Mucosa of gallbladder (tissue), 1 donor: ENCODE results near the gene TCFL5. TPM values are rescaled to one million over a fixed set of nuclear protein-coding genes. Genes with fewer than 3 reads are reported as not detected.

Experiments used
- DNase-seq: peaks from one replicate; pipeline ENCODE4 v3.0.0-alpha.2; 2020; ENCODE audit warnings: low spot score
- total RNA-seq: library from RNA; stranded (reverse); gene quantifications from one replicate; pipeline ENCODE4 v1.2.1, GENCODE V29; 2021
- donor health status: DM: no; HTN: no; CAD: no.

Gene TCFL5
- total RNA-seq, result 8.2 TPM

DNA sequence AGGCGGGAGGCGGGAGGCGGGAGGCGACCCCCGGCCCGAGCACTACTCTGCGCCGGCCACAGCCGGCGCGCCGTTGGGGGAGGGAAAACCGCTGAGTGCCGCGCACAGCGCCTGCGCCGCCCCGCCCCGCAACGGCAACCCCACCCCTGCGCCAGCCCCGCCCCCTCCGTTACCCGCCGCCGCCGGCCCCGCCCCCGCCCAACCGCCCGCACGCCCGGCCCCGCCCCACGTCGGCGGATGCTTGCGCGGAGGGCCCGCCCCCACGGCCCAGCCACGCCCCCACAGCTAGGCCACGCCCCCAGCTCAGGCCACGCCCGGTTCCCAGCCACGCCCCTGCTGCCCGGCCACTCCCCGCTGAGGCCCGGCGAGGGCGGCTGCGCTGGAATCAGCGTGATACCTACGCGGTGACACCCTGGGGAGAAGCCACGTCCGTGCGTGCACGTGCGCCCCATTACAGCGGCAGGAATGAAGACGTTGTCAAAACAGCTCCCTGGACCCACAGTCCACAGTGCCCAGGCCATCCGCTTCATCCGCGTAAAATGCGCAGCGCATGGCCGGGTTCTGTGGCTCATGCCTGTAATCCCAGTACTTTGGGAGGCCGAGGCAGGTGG is at the start of gene TCFL5:
TSS of gene TCFL5 (minus strand) at position 97 of the 611 bp plus-strand sequence. CDS start 152 bp downstream, outside the sequence.
- peak; percentile 91 for DNase-seq

DNA sequence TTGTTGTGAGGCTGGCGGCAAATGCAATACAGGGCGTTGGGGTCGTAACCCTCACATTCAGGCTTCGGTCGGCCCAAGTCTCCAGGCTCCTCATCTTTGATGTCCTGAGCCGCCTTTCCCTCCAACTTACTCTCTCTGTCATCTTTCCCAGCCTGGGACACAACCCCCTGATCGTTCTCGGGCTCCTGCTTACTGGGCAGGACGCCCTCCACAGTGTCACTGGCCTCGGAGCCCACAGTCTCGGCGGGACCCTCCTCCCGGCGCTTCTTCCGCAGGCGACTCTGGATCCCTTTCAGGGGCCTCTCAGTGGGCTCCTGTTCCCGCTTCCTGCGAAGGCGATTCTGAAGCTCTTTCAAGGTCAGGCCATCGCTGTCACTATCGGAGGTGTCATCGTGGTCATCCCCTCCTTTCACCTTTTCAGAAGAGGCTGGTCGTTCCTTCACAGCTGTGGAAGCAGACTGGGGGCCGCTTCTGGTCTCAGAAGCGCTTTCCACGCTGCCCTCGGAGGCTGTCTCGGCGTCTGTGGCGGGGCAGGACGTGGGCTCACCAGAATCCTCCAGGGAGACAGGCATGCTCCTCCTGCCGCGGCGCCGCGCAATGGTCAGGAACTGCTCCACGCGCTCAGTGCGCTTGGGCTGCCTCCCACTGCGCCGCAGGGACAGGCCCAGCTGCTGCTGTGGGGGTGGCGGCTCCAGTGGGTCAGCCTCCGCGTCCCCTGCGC is 49.3 kb upstream of the TCFL5 start:
- no peak for DNase-seq

DNA sequence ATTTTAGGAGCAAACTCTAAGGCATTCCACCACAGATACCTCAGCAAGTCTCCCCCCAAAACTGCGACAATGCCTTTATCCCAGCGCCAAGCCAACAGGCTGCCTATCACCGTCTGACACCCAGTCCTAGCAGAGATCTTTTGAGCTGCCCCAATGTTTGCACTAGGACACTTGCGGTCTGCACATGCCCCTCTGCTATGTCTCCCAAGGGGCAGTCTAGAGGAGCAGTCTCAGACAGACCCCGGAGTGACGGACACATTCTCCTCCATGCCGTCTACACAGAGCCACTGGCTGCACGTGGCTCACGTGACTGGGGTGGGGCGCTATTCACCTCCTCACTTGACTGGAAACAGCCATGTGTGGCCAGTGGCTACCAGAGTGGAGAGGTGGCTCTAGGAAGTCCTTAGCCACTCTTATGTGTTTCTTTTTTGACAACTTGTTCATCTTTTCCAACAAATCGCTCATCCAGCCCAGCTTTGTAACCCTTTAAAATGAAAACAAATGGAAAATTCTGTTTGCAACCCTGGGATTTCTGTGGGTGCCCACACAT is 48.7 kb upstream of the TCFL5 start:
- no peak for DNase-seq

DNA sequence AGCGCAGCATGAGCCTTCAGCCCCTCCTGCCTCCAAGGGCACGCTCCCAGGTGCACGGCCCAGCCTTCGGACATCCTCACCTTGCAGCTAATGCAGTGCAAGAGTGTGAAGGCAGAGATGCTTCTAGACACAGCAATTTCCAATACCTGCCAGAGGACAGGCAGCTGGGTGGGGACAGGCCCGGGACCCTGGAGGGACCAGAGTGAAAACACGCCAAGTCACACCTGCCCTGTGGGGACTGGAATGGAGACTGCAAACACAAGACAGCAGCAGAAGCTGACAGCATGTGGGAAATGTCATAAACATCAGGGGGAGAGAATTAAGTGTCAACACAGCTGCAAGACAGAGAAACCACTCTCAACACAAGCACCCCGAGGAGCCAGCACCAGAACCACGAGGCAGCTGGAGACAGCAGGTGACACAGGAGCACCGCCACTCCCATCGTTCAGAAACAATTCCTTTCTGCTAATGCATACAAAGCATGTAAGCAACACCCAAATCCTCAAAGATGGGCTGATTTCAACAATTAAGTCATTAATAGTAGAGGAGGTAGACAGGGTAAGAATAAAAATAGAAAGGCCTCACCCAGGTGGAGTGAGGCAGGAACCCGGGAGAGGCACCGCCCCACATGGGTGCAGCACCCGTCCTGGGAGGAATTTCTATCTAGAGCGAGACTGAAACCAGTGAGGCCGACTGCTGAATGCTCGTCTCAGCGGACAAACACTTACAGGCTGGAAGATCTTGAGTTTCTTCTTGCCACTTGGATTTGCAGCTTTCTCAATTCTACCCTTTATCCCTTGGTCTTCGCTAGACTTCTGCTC is 47.6 kb upstream of the TCFL5 start:
- DNase-seq, result no peak

DNA sequence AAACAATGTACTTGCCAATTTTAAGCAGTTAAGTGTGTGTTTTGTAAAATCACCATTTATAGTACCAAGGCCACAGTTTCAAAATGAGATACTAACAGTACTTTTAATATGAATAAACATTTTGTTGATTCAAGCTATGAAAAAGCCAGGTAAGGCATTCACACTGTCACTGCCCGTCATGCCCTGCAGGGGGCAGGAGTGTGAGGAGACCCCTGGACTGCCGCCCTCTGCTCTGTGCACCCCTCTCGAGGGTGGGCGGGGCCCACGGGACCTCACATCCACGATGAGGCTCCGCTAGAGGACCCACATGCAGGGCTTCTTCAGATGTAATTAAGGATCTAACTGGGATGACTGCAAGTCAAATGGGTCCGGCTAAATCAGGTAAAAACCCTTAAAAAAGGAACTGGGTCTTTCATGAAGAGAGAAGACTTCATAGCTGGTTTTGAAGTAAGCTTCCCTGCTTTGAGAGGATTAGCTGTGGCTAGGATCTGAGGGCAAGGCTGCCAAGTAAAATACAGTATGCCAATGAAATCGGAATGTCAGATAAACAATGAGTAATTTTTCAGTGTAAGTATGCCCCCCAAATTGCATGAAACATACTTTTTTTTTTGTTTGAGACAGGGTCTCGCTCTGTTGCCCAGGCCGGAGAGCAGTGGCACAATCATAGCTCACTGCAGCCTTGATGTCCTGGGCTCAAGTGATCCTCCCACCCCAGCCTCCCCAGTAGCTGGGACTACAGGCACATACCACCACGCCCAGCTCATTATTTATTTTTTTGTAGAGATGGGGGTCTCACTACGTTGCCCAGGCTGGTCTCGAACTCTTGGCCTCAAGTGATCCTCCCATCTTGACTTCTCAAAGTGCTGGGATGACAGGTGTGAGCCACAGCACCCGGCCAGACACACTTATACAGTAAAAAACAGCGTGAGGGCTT is 46.0 kb upstream of the TCFL5 start:
- DNase-seq, result no peak

DNA sequence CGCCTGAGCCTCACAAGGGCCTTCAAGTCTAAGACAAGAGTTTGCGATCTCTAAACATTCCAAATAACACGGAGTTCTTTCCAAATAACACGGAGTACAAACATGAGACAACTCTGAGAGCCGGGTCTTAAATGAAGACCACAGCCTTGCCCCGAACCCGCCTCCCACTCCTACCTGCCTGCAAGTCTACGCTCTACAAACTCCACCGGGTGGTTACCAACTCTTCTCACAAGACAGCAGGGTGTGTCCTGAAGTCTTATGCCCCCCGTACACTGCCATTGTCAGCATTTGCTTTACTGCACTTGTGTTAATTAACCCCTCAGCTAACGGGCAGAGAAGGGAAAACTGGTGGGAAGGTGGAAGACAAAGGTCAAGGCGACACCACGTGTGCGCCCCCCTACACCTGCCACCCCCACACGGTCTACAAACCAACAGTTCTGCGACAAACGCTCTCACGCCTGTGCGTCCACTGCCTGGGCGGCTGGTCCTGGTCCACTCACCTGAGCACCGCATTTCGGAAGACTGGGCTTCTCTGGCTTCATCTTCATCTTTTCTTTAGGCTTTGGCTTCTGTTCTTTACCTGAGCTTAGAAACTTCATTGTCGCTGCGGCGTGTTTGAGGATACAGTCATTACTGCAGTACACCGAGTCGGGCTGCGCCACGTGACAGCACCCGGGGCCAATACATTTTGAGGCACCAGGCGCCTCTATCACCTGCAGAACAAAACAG is 45.2 kb upstream of the TCFL5 start:
- no peak for DNase-seq

DNA sequence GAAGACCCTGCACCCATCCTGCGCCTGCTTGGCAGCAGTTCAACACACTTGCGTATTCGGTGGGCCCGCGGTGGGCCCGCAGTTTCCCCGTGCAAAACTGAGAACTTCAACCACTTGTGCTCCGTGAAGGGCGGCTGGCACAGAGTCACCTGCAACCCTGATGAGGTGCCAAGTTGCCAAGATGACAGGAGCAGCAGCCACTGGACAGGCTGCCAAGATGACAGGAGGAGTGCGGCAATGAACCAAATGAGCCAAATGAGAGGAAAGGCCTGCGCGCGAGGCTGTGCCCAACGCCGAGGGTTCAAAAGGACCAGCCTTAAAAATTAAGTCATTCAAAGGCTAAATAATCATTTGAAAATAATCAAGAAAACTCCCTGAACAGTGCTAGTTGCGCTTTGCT is 44.6 kb upstream of the TCFL5 start:
- DNase-seq, result no peak

DNA sequence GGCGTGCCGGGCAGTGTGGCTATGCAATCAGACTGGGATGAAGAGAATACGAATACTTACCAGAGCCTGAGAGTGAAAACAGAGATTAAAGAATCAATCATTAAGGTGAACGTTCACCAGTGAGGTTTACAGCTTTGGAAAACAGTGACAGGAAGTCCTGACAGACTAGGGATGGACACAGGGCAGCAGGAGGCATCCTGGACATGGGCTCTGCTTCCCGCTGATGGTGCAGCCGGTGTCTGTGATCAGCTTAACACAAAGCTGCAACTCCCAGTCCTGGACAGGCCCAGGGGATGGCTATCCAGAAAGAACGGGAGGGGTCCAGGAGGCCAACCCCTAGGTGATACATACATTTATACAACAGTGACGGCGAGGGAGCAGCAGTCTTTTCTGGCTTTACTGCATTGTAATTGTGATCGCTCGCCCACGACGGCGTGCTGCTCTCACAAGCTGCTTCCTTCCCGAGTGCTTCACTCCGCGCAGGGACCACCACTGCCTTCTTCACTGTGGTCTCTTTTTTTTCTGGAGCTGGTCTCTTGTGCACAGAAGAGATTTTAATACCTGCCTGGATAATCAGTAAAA is 44.0 kb upstream of the TCFL5 start:
- no peak for DNase-seq

DNA sequence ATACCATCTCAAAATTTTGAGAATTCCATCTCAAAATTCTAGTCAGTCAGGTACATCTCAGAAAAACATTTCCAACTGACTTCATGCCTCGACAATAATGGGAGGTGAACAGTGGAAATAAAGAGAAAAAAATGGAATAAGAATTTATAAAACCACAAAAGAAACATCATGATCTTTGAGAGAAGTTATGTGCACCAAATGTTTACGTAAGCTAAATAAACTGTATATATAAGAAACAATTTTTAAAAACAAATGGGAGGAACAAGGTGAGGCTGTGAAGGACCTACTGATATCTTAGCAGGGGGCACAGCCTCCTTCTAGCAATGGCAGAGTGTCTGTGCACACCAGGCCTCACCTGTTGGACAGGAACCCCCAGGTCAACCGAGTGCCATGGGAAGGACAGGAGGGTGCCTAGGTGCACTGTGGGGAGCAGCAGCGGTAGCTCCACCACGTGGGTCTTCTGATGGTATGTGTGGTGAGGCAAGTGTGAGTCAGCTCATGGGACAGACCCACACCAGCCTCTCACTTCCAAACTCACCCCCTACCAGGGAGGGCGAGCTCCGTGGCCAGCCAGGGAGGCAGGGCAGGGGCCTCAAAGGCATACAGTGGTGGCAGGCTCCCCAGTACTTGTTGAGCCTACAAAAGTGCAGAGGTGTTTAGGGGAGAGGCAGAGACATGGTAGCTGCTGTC is 41.4 kb upstream of the TCFL5 start:
- no peak for DNase-seq

DNA sequence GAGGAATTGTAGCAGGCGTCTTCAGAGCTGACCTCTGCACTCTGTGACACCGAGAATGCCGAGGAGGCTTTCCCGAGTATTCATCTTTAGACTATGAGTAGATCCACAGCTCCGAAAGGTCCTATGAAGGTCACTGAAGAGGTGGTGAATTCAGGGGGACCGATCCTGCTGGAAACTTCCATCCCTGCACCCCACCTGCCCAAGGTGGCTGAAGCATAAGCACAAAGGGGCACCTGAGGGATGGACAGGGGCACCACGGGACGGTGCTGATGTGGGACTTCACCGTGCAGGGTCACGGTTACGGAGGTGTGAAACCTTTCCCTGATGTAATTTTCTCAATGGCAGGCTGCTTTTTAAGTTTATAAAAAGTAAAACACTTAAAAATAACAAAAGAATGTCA is 40.3 kb upstream of the TCFL5 start:
- DNase-seq, result no peak

DNA sequence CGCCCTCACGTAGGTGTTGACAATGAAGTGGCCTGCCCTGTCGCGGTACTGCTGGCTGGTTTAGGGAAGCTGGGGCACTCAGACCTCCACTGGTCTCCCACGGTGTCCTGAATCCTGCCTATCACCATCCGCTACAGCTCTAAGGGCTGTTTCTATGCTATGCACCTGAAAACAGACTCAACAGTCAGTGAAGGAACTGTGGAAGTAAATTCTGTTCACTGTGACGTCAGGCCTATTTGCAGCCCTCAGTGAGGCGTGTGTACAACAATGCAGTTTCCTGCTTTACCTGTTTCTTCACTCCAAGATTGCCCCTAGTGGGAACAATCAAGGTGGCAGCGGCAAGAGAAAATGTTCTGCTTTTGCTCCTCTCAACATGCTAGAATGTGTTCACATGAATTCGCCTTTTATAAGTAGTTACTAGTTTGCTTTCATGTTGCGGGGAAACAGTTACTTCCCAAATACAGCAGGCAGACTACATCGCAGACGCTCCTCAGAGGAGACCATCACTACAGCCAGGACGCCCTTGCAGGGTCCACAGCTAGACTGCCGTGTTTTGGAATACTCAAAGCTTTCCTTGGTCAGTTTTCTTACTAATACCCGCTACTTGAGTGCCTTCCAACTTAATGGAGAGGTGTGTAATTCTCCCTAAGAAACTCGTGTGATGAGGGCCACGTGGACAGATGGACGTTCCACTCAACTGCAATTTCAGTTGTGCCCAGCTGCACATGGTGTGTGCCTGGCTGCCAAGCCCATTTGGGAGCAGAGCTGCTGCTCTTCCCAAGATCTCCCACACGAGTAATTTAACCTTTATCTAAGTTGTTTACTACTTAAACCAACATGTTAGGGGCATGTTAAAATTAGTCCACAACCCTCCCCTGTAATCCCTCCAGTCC is 39.3 kb upstream of the TCFL5 start:
- peak; percentile 47 for DNase-seq

DNA sequence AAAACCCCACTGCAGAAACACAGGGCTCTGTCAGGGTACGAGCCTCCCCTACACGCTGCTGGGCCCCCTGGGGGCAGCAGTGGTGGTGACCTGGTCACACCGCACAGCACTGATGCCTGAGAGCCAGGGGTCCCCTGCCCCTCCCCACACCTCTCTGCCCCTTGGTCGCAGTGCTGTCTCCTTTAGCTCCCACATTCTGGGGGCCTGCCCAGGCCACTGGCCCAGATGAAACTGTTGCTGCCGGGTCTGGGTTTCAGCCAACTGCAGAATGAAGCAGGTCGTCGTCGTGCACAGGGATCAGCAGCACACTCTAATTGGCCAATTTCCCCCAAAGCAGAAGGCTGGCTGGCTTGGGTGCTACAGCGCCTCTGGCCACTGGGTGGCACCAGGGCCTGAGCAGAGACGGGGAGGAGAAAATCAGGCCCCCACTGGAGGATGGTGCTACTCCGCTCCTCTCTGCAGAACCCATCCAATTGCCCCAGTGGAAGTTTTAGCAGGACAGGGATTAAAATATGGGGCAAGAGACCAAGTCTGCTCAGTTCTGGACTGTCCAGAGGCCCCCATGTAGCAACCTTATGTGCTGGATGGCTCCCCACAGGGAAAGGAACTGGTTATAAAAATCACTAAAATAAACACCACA is 38.5 kb upstream of the TCFL5 start:
- peak; percentile 76 for DNase-seq

DNA sequence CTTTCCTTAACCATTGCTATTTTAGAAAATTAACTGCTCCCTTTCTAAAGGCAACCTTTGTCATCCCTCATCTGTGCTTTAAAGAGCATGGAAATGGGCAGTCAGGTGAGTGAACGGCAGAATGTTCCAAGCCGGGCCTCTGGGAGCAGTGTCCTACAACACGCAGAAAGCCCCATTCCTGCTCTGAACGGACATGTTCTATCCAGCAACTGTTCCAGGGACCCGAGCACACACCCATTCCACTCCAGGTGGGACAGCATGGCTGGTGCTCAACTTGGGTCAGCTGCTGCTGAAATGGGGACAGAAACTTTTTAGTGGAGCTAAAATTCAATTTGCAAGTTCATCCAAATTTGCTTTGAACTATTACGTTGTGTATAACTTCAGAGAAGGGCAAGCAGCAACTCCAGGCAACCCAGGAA is 38.0 kb upstream of the TCFL5 start:
- DNase-seq, result no peak

DNA sequence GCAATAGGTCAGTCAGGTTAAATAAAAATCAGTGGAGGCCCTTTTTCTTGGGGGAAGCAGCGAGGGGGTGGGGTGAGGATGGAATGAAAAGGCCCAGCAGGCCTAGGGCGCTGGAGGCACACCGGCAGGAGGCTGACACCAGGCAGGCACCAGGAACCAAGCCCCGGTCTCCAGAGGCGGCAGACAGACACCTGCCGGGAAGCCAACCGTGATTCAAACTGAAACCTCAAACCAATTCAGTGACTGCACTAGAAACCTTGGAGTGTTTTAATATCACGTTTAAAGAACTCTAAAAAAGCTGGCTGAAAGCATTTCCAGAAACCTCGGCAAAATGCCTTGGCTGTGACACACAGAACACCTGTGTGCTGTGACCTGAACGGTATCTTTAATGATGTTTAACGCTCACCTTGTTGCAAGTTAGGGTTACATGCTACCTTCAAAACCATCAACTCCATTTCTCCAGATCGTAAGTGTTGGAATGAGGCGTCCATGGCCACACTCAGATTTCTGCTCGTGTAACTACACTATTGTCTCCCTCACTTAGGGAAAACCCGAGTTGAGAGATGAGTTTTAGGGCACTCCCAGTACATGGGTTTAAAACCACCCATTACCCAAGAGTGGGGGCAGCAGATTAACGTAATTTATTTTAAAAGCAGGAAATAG is 37.5 kb upstream of the TCFL5 start:
- no peak for DNase-seq

DNA sequence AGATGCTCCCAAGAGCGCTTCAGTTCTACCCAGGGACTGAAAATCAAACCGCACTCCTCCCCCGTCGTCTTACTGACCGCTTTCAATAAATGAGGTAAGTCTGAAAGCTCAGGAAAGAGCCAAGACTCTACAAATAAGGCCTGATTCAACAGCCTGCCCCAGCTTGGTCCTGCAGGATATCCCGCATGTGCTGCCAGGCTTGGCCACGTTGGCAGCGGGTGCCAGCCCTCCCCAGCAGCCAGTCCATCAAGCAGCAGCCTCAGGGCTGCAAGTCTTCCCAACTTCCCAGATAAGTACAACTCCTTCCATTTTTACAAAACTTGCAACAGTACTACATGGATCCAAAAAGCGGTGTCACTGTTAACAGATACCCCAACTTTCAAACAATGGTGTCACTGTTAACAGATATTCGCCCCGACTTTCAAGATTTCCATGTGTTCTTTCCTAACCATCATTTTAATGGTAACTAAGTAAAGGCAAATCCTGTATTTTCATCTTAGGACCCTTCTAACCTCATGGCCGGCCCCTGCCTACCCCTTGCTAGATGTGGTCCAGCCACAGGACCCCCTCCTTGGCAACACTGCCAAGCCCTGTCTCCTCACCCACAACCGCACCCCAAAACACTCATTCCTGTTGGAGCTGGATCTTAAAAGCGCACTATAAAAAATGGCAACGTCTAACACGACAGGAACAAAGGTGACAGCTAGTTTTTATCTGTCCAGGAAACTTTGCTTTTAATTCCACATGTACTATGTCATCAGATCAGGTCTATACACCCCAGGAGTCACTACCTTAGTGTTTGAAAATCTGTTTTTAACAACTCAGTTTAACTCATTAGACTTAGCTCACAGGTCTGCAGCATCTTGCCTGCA is 36.7 kb upstream of the TCFL5 start:
- DNase-seq, result no peak

DNA sequence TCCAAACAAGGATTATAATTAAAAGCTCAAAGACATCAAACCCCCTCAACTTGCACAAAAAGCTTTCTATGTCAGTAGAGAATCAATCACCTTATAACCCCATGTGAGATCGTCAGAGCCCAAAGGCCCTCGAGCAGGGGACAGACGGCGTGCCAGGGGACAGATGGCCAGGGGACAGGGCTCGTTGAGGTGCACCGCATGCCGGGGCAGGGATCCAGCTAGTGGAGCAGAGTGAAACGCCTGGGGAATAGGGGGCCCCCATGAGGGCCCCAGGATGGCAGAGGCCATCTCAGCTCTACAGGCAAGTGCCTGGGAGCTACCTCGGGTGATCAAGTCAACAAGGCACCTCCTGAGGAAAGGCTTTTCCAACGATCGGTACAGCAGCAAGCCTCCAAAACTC is 36.0 kb upstream of the TCFL5 start:
- no peak for DNase-seq

DNA sequence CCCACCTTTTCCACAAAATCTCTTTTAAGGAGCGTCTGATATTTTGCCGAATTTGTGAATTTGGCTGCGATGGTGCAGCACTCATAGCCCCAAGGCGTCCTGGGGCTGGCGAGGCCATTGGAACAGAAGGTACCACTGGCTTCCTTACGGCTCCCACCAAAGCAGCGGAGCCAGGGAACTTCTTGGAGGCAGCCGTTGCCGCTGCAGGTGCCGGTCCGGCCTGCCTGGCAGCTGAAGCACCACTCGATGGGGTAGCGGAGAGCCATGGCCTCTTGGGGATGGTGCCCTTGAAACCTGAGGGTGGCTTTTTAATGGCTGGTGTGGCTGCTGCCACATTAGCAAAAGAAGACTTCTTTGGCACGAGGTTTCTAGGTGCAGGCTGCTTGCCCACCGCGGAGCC is 34.9 kb upstream of the TCFL5 start:
- no peak for DNase-seq
